ENCODE results near the gene IFNL4.
"Not testable (repeated sequence)": the region's sequence is repeated elsewhere in the genome, so short reads cannot be mapped to it uniquely, and the experiment has no call there.

Gene IFNL4

DNA sequence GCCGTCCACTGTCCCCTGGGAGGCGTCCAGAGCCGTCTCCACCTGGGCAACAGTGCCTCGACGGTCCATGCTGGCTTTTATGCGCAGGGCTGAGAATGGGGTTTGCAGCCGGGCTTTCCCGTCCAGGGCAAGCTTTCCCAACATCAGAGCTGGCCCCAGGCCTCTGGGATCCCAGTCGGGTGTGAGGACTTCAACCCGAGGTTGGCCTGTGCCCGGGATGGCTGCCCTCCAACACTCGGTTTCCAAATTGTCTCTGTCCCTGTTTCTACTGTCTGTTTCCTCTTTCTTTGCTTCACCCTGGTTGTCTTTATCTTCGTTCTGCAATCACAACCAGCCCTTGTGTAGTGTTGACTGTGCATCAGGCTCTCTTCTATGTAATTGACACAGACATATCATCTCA, at the start of gene IFNL4:
Gene IFNL4 (minus strand): TSS at position 51 of the 400 bp plus-strand sequence.
- no peak for DNase-seq (ENCODE audit: low read depth in 2 of 2)

DNA sequence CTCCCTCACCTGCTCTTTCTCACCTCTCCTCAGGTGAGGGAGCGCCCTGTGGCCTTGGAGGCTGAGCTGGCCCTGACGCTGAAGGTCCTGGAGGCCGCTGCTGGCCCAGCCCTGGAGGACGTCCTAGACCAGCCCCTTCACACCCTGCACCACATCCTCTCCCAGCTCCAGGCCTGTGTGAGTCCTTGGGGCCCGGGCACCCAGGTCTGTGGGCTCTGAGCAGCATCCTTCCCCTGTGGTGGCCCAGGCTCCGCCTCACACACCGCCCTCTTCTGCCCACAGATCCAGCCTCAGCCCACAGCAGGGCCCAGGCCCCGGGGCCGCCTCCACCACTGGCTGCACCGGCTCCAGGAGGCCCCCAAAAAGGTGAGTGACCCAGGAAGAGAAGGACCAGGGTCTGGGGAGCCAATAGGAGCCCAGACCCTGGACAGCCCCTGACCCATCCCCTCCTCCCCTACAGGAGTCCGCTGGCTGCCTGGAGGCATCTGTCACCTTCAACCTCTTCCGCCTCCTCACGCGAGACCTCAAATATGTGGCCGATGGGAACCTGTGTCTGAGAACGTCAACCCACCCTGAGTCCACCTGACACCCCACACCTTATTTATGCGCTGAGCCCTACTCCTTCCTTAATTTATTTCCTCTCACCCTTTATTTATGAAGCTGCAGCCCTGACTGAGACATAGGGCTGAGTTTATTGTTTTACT, 49.4 kb upstream of the IFNL4 start:
- peak; percentile 21 to 29 for DNase-seq (ENCODE audit: low read depth in 2 of 2)

DNA sequence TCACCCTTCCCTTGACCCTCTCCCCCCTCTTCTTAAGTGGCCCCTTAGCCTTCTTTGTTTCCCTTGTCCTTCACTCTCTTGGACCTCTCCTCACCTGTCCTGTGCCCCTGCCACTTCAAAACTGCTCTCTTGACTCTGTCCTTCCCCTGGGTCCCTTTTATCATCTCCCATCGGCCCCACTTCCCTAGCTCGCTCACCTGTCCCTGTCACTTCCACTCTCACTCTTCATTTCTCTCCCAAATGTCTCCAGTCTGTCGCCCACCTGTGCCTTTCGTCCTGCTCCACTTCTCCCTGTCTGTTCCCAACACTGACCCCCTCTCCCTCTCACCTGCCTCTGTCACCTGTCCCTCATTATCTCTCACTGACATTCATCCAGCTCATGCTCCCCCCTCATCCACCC, 48.2 kb upstream of the IFNL4 start:
- no peak for DNase-seq (ENCODE audit: low read depth in 2 of 2)

DNA sequence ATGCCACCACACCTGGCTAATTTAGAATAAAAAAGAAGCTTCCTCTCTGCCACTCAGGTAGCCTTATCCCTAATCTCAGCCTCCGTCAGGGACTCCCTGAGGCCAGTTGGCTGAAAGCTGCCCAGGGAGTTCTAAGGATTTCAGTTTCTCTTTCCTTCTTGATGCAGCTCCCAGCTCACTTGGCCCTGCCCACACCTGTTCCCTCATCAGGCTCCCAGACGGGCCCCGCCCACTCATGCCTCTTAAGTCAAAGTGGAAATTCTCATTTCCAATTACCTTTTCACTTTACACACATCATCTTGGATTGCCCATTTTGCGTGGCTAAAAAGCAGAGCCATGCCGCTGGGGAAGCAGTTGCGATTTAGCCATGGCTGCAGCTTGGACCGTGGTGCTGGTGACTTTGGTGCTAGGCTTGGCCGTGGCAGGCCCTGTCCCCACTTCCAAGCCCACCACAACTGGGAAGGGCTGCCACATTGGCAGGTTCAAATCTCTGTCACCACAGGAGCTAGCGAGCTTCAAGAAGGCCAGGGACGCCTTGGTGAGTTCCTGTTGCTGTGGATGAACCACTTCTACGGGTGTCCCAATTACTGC, 47.5 kb upstream of the IFNL4 start, which contains the start of gene IFNL1:
Gene IFNL1 (plus strand): TSS at position 353 of the 591 bp plus-strand sequence. CDS start 15 bp downstream, at position 368.
- no peak for DNase-seq (ENCODE audit: low read depth in 2 of 2)

DNA sequence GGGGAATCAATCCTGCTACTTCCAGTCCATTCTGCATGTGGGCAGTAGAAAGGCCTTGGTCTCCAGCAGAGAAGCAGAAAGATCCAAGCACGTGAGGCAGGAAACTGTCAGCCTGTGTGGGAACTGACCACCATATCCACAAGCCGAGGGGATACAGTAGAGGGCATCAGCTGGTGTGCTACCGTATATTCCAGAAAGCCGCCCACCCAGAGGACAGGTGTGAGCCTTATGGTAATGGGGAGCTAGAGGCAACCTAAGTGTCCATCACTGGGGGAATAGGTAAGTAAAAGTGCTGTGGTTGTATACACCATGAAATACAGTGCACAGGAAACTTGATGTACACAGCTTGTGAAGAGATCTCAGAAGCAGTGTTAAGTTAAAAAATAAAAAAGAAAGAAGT, 44.7 kb upstream of the IFNL4 start:
- no peak for DNase-seq (ENCODE audit: low read depth in 2 of 2)

DNA sequence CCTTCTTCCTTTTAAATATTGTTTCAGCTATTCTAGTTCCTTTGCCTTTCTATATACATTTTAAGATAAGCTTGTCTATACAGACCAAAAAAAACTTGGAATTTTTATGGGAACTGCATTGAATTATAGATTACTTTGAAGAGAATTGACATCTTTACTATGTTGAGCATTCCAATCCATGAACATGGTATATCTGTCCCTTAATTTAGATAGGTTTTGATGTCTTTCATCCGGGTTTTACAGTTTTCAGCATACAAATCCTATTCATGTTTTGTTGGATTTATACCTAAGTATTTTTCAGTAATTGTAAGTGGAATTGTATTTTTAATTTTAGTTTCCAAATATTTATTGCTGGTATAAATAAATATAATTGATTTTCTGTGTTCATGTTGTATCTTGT, 35.4 kb upstream of the IFNL4 start:
- DNase-seq (ENCODE audit: low read depth in 2 of 2), result no peak

DNA sequence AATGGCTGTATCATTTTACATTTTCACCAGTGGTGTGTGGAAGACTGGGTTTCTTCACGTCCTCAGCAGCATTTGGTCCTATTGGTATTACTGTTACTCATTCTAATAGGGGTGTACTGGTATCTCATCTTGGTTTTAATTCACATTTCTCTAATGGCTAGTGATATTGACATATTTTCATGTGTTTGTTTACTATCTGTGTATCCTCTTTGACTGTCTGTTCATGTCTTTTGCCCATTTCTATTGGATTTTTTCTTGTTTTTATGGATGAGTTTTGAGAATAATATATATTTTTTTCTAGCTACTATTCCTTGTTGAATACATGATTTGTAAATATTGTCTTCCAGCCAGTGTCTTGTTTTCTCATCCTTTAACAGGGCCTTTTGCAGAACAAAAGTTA, 33.4 kb upstream of the IFNL4 start:
- no peak for DNase-seq (ENCODE audit: low read depth in 2 of 2)

DNA sequence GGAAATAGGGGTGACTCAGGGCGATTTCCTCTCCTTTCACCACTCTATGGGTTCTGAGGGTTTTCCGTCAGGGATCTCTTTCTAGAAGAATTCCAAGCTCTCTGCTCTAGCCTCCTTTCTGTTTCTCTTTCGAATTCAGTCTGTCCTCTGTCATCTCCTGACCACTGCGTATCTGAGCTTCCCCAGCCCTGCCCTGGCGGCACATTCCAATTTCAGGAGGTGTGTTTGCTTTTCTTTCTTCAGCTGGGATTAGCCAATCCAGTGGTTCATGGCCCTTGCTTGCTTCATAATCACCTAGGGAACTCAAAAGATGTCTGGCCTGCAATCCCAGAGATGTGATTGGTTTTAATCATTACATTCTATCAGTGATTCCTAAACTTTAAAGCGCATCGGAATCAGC, 28.9 kb upstream of the IFNL4 start:
- no peak for DNase-seq (ENCODE audit: low read depth in 2 of 2)

DNA sequence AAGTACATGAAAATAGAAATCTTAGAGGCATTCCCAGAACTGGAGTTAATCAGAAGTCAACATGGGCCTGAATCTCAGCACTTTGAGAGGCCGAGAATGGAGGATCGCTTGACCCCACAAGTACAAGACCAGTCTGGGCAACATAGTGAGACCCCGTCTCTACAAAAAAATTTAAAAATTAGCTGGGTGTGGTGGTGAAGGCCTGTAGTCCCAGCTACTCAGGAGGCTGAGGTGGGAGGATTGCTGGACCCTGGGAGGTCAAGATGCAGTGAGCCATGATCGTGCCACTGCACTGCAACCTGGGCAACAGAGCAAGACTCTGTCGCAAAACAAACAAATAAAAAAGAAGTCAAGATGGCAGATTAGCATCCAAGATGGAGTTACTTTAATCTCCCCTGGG, 28.1 kb upstream of the IFNL4 start:
- no peak for DNase-seq (ENCODE audit: low read depth in 2 of 2)

DNA sequence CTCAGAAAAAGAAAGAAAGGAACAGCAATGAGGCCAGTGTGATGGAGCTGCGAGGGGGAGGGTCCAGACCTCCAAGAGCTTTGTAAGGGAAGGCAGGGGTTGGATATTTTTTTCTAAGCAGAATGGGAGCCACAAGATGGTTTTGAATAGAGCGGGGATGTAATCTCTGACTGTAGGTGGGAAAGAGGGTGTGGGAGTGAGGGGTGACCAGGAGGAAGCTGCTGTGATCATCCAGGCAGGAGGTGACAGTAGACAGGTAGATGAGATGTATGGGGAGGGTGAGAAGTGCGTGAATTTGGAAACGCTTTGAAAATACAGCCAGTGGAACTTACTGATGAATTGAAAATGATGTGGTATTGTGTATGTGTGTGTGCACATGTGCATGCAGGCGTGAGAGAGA, 26.9 kb upstream of the IFNL4 start:
- no peak for DNase-seq (ENCODE audit: low read depth in 2 of 2)

DNA sequence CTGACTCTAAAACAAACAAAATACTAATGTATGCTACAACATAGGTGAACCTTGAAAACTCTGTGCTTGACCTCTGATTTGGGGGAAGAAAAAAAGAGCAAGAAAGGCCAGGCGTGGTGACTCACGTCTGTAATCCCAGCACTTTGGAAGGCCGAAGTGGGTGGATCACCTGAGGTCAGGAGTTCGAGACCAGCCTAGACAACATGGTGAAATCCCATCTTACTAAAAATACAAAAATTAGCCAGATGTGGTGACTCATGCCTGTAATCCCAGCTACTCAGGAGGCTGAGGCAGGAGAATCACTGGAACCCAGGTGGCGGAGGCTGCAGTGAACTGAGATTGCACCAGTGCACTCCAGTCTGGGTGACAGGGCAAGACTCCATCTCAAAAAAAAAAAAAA, 25.2 kb upstream of the IFNL4 start:
- DNase-seq (ENCODE audit: low read depth in 2 of 2), result not testable (repeated sequence)

DNA sequence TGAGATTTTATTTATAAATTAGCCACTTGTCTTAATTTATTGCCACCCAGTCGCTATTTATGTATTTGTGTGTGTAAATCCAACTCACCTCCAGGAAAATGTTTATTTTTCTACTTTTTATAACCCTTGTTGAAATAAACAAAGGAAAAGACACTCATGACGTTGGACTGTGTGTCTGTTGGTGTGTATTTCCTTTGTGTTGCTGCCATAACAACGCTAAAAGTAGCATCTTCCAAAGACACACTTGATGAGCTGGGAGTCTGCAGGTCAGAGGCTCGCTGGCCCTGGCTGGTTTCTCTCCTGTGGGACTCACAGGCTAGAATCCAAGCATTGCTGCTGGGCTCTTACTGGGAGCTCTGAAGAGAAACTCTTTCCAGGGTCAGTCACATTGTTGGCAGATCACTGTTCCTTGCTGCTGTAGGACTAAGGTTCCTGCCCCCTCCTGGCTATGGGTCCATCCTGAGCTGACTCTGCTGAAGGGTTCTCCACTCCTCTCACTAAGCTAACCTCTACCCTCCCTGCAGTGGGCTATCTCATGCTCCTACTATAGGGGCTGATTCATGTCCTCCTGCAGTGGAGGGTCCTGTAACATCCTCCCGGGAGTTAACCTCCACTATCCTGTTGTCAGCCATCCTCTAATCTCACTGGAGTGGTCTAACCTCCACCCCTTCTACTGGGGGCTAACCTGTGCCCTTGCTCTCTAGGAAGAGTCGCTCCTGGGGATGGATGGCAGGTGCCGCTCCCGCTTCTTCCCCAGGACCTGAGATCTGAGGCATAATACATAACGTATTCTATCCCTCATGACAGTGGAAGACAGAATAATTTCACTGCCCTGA, 21.6 kb upstream of the IFNL4 start:
- DNase-seq (ENCODE audit: low read depth in 2 of 2), result no peak

DNA sequence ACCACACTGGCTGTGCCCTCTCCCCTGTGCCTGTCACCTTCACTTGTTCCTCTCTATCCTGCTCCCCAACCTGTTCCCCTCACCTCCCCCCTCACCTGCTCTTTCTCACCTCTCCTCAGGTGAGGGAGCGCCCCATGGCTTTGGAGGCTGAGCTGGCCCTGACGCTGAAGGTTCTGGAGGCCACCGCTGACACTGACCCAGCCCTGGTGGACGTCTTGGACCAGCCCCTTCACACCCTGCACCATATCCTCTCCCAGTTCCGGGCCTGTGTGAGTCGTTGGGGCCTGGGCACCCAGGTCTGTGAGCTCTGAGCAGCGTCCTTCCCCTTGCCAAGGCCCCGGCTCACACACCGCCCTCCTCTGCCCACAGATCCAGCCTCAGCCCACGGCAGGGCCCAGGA, 20.7 kb upstream of the IFNL4 start:
- DNase-seq (ENCODE audit: low read depth in 2 of 2), result not testable (repeated sequence)

DNA sequence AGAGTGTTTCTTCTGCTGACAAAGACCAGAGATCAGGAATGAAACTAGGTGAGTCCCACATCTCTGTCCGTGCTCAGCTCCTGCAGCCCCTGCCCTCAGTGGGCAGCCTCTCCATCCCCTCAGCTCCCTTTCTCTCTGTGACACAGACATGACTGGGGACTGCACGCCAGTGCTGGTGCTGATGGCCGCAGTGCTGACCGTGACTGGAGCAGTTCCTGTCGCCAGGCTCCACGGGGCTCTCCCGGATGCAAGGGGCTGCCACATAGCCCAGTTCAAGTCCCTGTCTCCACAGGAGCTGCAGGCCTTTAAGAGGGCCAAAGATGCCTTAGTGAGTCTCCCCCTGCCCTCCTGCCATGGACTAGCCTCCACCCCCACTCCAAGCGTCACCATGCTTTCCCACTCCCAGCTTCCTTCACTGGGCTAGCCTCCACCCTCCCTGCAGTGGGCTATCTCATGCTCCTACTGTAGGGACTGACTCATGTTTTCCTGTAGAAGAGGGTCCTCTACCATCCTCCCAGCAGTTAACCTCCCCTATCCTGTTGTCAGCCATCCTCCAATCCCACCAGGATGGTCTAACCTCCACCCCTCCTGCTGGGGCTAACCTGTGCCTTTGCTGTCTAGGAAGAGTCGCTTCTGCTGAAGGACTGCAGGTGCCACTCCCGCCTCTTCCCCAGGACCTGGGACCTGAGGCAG, 20.0 kb upstream of the IFNL4 start:
- not testable (repeated sequence) for DNase-seq (ENCODE audit: low read depth in 2 of 2)

DNA sequence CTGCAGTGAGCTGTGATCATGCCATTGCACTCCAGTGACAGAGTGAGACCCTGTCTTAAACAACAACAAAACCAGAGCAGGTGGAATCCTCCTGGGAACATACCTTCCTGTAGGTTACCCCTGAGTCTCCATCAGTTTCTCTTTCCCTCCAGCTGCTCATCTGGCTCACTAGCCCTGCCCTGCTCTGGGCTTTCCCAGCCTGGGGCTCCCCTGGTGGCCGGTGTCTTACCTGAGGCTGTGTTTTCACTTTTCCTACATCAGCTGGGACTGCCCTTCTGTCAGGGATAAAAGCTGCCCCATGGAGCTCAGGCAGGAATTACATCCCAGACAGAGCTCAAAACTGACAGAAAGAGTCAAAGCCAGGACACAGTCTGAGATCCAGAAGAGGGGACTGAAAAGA, 19.4 kb upstream of the IFNL4 start, which contains the start of gene IFNL2:
Gene IFNL2 (plus strand): TSS at position 312 of the 400 bp plus-strand sequence. CDS start 173 bp downstream, outside the sequence.
- DNase-seq (ENCODE audit: low read depth in 2 of 2), result not testable (repeated sequence)

DNA sequence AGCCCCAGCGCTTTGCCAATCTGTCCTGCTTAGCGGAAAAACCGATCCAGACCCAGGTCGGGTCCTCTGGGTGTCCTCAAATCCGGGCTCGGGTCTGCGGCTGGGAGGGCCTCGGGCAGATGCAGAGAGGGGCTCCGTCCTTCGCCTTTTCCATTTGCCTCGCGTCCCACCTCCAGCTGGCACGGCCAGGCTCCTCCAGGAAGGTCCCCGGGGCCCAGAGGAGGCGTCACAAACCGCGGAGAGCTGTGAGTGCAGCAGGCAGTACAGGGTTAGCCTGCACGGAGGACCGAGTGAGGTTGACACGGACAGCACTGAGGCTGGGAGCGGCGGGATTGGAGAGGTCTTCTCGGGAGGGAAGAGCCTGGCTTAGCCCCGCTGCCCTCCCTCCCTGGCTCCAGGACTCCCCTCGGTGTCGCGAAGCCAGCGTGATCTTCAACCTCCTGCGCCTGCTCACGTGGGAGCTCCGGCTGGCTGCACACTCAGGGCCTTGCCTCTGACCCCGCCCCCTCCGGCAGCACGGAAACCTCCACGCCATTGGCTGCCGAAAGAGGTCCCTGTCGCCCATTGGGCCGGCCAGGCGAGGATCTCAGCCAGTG, 16.8 kb upstream of the IFNL4 start:
- no peak for DNase-seq (ENCODE audit: low read depth in 2 of 2)

DNA sequence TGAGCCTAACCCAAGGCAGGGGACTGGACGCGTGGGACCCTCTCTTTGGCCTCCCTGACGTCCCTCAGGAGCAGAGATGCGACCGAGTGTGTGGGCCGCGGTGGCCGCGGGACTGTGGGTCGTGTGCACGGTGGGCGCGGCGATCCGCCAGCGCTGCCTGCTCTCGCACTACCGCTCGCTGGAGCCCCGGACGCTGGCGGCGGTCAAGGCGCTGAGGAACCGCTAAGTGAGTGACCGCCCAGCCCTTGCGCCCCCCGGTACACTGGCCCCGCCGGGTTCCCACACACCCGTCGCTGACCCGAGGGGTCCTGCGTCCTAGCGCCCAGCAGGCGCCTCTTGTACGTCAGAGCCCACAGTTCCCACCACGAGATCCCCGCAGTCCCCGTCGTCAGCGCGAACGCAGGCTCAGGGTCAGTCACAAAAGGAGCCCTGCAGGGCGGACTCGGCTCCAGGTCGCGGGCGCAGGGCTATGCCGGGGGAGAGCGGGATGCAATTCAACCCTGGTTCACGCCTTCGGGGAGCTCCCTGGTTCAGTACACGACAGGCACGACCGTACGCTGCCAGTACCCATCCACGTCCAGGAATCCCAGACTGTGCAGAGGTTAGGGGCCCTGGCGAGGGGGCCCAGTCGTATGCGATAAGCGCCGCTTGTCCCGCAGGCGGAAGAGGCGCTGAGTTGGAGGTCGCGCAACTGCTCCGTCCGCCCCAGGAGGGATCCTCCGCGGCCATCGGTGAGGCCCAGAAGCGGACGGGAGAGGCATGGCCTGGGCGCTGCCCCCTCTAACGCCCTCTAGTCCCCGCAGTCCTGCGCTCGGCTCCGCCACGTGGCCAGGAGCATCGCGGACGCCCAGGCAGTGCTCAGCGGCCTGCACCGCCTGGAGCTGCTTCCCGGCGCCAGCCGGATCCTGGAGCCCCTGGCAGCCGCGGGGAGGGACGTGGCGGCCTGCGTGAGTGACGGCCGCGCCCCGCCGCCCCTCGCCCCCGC, 15.9 kb upstream of the IFNL4 start:
- DNase-seq (ENCODE audit: low read depth in 2 of 2), result no peak

DNA sequence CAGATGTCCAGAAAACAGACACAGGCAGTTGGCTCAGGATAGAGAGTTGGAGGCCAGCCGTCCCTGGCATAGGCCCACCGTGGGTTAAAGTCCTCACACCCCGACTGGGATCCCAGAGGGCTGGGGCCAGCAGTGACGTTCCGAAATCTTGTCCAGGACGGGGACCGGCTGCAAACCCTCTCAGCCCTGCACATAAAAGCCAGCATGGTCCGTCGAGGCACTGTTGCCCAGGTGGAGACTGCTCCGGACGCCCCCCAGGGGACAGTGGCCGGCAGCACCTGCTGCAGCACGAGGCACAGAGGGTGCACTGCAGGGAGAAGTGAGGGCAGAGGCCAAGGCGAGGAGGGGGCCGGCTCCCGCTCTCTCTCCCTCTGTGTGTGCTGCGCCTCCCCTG, 15.3 kb upstream of the IFNL4 start:
- DNase-seq (ENCODE audit: low read depth in 2 of 2), result no peak

DNA sequence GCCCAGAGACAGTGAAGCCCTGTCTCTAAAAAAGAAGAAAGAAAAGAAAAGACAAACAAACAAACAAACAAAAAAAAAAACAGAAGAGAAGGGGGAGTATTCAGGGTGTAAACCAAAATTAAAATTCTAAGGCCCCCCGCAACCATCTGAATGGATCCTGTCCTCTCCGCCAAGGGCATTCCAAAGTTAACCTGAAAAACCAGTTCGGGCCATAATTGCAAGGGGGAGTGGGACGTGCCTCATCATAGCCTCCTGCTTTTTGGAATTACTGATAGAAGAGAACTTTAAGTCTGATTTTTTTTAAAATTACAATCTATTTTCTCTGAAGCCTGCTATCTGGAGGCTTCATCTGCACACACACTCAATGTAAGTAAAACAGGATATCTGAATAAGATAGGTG, 13.8 kb upstream of the IFNL4 start:
- DNase-seq (ENCODE audit: low read depth in 2 of 2), result no peak

DNA sequence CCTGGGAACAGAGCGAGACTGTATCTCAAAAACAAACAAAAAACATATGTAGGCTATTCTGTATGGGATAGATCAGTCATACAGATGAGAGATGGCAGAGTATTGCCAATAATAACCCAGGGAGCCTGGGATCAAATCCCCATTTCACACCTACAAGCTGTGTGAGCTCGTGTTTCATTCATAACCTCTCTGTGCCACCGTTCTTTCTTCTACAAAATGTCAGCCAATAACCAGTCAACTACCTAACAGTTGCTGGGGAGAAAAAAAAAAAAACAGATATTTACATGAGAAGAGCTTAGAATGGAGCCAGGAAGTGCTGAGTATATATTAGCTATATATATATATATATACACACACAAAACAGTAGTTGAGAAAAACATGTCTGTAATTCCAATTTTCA, 13.0 kb upstream of the IFNL4 start:
- no peak for DNase-seq (ENCODE audit: low read depth in 2 of 2)

Data from stimulated activated CD8-positive, alpha-beta memory T cell treated with anti-CD3 and anti-CD28 coated beads, Interleukin-2, amount 100 ng/mL, for 1 hour (primary cell).